Epithelial cell of umbilical artery (primary cell): Measurements from ENCODE around the gene IL36G. TPM values are rescaled to one million over a fixed set of nuclear protein-coding genes. Genes with fewer than 3 reads are reported as not detected.

ENCODE experiments used
- total RNA-seq: library from RNA; depleted of rRNA; stranded (reverse); fragments of >200 nt; gene quantifications from 2 replicates; pipeline ENCODE4 v1.2.3, GENCODE V29; 2014

Gene IL36G
- not detected in 2 replicates for total RNA-seq

GRCh38 chr2:112977559-112978056 lies at the start of gene IL36G:
IL36G (plus strand) TSS chr2:112978006; CDS start chr2:112978639, 633 bp downstream.

GRCh38 chr2:113005030-113005509 lies 27.3 kb downstream of the IL36G start, which contains the start of gene IL36A:
IL36A (plus strand) TSS chr2:113005459; CDS start chr2:113005872, 413 bp downstream.

Other genes with a start within 250 kb of the IL36G start
- 4.2 and 6.7 TPM in 2 replicates for gene CKAP2L, start 213.4 kb upstream of the IL36G start, total RNA-seq
- 0.97 and 2.9 TPM in 2 replicates for gene IL1A, start 193.5 kb upstream of the IL36G start, total RNA-seq
- 0.61 and 0.65 TPM in 2 replicates for gene IL1B, start 141.2 kb upstream of the IL36G start, total RNA-seq
- not detected in 2 replicates for gene IL37, start 66.8 kb upstream of the IL36G start, total RNA-seq
- not detected in 2 replicates for gene IL36A, start 27.5 kb downstream of the IL36G start, total RNA-seq
- not detected in 2 replicates for gene IL36B, start 74.9 kb downstream of the IL36G start, total RNA-seq
- not detected in 2 replicates for gene IL36RN, start 81.2 kb downstream of the IL36G start, total RNA-seq
- not detected in 2 replicates for gene IL1F10, start 90.0 kb downstream of the IL36G start, total RNA-seq
- not detected in 2 replicates for gene IL1RN, start 149.6 kb downstream of the IL36G start, total RNA-seq
- under 0.01 and 0.30 TPM in 2 replicates for gene PSD4, start 196.0 kb downstream of the IL36G start, total RNA-seq